ENCODE measurements around the gene SCGB1A1. TPM values are rescaled to one million over a fixed set of nuclear protein-coding genes. Genes with fewer than 3 reads are reported as not detected.

The SCGB1A1 gene
- total and polyA plus RNA-seq, 2 of the 13 experiments (the other 11 are each of a cell fraction or from before 2014, with no cell fraction given): not detected

- intact Hi-C loops (cut with micrococcal nuclease; ENCODE audit: unreplicated experiment): no loop called here
- Histone ChIP-seq H3K27ac (ENCODE audit: extremely low read length, insufficient read depth, low read length) (no peak overlapping the region), H3K4me2 (ENCODE audit: low read depth, low read length) (no peak overlapping the region), H4K20me1 (ENCODE audit: insufficient read depth, low read length) (no peaks in the 10 kb centered on the region), H3K27me3 (ENCODE audit: control insufficient read depth in 1 of 2, insufficient read depth in 2 of 2, low read length in 2 of 2) (peaks cover 5 to 43% of the 10 kb centered on the region in 2 experiments; a peak in 4 of 5 replicates), H3K9me3 (ENCODE audit: low read length) (no peaks in the 10 kb centered on the region), H3K36me3 (replicated peaks in 1 of 2; ENCODE audit: control insufficient read depth in 1 of 2, insufficient read depth in 2 of 2, low read length in 2 of 2) (no peaks in the 10 kb centered on the region), H3K4me1 (ENCODE audit: insufficient read depth, low read length) (peaks cover 44% of the 10 kb centered on the region), H3K79me2 (ENCODE audit: insufficient read depth, low read length) (no peaks in the 10 kb centered on the region), H2AFZ (ENCODE audit: low read length) (no peak overlapping the region), H3K4me3 (replicated peaks in 1 of 3; ENCODE audit: insufficient read depth in 1 of 3, low read depth in 2 of 3, low read length in 3 of 3) (no peak overlapping the region), H3K9ac (ENCODE audit: insufficient read depth, low read depth, low read length) (no peak overlapping the region)
- WGBS (ENCODE audit: low lambda C conversion rate): 45% methylated on average over 12 of the region's 12 CpGs
- CTCF ChIA-PET (ENCODE audit: low intra/inter-chr PET ratio, low total read pairs): no interaction called here
- DNase-seq (ENCODE audit: low spot score): no peak
- POLR2A ChIA-PET: interaction anchor here (1.3 kb wide), 1 partner anchor 324 kb away, joined by 3 read pairs; no protein-coding TSS in a partner anchor
- ATAC-seq: no peak
- no TSS peak for BruUV-seq (replicated peaks)
- in situ Hi-C loops (cut with HindIII; ENCODE audit: extremely low pct_ligation_motif_present, low pct_unique_long_range_greater_than_20kb): no loop called here
- FAIRE-seq: no peak
- TF ChIP-seq ZNF7 (CRISPR knock-in tag; IDR thresholded peaks at IDR 0.05) (no peak), ZFP1 (CRISPR knock-in tag; IDR thresholded peaks at IDR 0.05) (no peak), E2F2 (CRISPR knock-in tag; IDR thresholded peaks at IDR 0.05; ENCODE audit: borderline replicate concordance) (no peak), TOPORS (CRISPR knock-in tag; IDR thresholded peaks at IDR 0.05) (no peak), ZNF710 (CRISPR knock-in tag; IDR thresholded peaks at IDR 0.05; ENCODE audit: borderline replicate concordance) (no peak), ZNF382 (CRISPR knock-in tag; IDR thresholded peaks at IDR 0.05; ENCODE audit: borderline replicate concordance) (no peak), FOXP1 (IDR thresholded peaks at IDR 0.05) (no peak), FOXP1 (CRISPR knock-in tag; IDR thresholded peaks at IDR 0.05) (no peak)
Measured at GRCh38 chr11:62402960-62403730, 15.7 kb upstream of the SCGB1A1 start.
